Effector CD8-positive, alpha-beta T cell (primary cell): ENCODE measurements around the gene FAM25A.
"Not testable (repeated sequence)": the region's sequence is repeated elsewhere in the genome, so short reads cannot be mapped to it uniquely, and the experiment has no call there.

Experiments used
- DNase-seq: peaks from one replicate; lab custom pipeline; 2025; lab: John Stamatoyannopoulos, UW
- total RNA-seq, 4 experiments: gene quantifications; one replicate each; lab custom pipeline; 2026; lab: John Stamatoyannopoulos, UW

The FAM25A gene
- total RNA-seq: 0 reads per million in 4 experiments

DNA sequence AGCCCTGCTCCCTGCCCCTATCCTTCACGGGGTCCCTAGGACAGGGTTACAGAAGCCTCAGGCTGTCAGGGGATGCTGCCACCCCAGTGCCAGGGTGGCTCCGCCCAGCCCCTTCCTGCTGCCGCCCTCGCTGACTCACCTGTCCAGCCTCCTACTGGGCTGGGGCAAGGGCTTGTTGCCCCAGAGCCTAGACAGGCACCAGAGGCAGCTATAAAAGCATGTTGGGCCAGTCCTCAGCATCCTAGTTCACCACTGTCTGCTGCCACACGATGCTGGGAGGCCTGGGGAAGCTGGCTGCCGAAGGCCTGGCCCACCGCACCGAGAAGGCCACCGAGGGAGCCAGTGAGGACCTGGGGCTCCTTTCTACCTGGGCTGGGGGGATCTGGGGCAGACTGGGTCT lies at the start of gene FAM25A:
TSS of gene FAM25A (plus strand) at position 239 of the 400 bp plus-strand sequence. CDS start at position 270, 31 bp downstream.
- DNase-seq: not testable (repeated sequence)

DNA sequence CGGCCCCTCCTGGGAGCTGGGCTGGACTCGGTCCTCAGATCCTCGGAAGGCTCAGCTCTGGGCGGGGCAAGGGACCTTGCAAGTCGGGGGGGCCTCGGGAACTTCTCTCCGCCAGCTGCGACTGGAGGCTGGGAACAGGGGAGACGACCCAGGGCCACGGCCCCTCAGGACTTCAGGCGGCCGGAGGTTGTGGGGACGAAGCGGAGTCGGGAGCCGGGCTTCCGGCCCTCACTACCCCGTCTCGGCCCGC lies 49.2 kb upstream of the FAM25A start:
- DNase-seq: no peak

DNA sequence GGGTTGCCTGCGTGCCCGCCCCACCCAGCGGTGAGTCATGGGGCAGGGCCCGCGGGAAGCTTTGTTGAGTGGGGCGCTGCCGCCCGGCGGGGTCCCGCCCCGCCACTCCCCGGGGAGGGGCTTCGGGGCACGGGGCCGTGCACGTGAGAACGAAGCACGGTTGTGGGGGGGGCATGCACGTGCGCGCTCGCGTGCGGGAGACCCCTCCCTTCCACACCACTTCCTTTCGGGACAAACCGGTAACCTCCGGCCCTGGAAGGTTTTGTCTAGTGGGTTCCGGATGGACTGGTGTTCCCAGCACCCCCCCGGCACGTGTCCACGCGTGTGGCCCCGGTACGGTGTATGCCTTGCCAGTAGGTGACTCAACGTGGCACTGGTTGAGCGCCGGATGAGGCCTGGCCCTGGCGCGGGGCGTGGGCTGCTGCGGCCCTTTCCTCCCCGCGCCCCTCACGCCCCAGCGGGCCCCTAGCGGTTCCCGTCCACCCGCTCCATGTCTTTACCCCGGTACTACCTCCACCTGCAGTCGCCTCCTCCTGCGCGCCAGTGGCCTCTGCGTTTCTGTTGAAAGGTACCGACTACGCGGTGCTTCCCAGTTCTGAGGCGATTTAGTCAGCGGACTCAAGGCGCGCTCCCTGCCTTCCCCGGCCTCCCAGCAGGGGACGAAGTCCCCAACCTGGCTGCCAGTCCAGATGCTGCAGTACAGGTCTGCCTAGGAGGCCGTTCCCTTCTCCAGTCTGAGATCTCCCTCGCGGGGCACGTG lies 48.7 kb upstream of the FAM25A start:
- DNase-seq: peak; percentile 84

DNA sequence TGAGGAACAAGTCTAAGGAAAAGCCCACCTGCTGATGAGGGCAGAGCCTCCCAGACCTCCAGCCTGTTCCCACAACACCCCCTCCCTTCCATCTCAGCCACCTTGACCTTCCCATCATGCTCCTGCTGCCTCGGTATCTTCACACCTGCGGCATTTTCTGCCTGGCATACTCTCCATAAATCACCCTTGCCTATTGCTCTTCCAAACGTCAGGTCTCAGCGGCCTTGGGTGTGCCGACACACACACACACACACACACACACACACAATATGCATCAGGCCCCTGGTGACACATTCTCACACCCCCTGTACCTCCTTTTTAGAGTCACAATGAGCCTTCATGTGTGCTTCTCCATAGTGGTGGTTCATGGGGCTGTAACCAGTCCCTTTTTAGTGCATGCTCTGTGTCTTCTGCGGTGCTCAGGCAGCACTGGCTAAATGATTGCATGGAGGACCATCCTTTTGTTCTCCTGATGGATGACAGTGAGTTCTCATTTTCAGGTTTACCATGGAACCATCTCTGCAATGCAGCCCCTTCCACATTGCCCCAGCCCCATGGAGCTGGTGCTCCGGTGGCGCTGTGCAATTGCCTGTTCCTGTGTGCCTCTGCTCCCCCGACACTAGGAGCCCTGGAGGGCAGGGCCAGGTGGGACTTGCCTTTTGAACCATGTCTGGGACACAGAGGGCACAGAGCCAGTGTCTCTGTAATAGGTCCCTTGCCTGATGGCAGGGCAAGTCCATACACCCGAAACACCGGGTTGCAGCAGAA lies 47.3 kb upstream of the FAM25A start:
- no peak for DNase-seq

DNA sequence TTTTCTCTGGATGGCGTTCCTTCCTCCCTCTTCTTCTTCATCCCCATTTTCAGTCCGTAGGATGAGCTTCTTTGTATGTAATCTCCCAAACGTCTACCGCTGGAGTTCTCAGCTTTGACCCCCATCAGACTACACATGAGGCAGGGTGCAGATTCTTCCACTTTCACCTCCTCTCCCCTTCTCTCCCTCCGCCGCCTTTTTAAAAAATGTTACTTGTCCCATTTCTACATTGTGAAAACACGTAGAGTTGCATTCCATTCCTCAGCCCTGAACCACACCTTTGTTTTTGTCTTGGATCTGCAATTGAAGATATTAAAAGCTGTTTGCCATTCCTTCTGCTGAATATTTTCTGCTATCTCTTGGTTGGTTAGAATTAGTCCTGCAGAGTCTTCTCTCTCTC lies 45.6 kb upstream of the FAM25A start:
- DNase-seq: no peak

DNA sequence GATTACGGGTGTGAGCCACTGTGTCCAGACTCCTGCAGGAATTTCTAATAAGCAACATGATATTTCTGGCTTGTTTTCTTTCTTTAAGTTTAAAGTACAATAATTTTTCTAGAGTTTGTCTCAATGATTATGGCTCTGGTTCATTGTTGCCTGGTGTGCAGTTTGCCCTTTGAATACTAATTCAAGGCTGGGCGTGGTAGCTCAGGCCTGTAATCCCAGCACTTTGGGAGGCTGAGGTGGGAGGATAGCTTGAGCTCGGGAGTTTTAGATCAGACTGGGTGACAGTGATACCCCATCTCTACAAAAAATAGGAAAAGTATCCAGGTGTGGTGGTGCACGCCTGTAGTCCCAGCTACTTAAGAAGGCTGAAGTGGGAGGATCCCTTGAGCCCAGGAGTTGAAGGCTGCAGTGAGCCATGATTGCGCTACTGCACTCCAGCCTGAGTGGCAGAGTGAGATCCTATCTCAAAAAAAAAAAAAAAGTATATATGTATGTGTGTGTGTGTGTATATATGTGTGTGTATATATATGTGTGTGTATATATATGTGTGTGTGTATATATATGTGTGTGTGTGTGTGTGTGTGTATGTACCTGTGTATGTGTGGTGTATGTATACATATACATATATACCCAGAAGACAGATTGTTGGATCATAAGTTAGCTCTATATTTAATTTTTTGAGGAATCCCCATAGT lies 43.6 kb upstream of the FAM25A start:
- no peak for DNase-seq

DNA sequence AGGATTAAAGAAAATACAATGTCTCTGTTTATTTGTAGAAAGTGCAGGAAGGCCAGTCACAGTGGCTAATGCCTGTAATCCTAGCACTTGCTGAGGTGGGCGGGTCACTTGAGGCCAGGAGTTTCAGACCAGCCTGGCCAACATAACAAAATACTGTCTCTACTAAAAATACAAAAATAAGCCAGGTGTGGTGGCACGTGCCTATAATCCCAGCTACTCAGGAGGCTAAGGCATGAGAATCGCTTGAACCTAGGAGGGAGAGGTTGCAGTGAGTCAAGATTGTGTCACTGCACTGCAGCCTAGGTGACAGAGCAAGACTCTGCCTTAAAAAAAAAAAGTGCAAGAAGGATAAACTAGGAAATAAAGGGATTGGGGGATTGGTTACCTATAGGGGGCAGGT lies 41.6 kb upstream of the FAM25A start:
- DNase-seq: not testable (repeated sequence)

DNA sequence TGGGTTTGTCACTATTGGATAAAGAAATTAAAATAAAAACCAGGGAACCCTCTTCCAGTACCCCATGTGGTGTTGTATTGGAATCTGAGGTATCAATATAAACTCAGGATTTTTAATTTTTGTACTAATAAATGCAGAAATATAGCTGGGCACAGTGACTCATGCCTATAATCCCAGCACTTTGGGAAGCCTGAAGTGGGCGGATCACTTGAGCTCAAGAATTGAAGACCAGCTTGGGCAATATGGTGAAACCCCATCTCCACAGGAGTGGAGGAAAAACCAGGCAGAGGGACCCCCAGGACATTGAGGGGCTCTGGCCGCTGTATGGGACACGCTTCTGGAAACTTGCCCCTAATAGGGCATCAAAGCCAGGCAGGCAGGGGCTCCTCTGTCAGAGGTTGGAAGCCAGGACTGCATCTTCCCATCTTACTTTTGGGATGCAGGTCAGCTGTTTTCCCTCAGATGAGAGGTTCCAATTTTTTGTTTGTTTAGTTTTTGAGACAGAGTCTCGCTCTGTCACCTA lies 40.7 kb upstream of the FAM25A start:
- no peak for DNase-seq

DNA sequence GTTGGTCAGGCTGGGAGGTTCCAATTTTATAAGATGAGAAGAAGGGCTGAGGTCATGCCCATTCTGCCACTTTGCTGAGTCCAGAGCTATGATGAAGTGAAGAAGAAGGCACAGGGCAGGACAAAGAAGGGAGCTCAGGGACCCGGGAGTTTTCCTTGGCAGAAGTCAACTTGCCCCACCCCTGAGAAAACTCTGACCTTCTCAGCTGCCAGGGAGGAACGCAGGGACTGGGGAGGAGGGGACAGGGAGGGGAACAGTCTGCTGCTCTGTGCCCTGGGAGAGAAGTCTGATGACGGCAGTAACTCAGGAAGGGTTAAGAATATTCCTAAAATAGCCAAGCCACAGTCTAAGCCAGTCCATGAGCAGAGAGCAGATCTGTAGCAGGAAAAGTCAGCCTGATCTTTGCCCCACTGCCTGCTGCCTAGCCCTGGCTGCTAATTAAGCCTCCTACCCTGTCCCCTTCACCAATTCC lies 40.1 kb upstream of the FAM25A start:
- no peak for DNase-seq

DNA sequence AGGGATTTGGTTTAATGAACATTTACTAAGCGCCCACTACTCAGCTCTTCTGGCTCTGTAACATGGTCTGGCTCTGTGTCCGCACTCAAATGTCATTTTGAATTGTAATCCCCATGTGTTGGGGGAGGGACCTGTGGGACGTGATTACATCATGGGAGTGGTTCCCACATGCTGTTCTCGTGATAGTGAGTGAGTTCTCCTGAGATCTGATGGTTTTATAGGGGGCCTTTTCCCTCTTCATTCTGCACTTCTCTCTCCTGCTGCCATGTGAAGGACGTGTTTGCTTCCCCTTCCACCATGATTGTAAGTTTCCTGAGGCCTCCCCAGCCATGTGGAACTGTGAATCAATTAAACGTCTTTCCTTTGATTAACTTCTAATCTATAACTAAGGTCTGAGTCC lies 39.1 kb upstream of the FAM25A start:
- DNase-seq: not testable (repeated sequence)

DNA sequence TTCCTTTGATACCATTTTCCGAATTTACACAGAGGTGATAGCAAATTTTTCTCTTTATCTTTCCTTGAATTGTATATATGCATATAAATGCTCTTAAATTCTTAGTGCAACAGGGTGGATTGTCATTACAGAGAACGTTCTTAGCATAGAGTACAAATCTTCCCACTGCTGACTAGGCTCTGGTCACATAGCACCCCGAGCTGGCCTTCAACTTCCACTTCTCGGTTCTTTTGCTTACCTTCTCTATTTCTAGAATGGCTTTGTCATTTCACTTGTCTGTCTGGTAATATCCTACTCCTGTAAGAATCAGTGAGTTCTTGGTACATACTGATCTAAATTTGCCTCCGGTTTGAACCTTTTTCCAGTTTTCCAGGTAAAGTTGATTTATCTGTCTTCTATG lies 38.4 kb upstream of the FAM25A start:
- DNase-seq: no peak

DNA sequence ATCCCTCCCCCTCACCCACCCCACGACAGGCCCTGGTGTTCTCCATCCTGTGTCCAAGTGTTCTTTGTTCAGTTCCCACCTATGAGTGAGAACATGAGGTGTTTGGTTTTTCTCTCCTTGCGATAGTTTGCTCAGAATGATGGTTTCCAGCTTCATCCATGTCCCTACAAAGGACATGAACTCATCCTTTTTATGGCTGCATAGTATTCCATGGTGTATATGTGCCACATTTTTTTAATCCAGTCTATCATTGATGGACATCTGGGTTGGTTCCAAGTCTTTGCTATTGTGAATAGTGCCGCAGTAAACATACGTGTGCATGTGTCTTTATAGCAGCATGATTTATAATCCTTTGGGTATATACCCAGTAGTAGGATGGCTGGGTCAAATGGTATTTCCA lies 35.6 kb upstream of the FAM25A start:
- DNase-seq: not testable (repeated sequence)

DNA sequence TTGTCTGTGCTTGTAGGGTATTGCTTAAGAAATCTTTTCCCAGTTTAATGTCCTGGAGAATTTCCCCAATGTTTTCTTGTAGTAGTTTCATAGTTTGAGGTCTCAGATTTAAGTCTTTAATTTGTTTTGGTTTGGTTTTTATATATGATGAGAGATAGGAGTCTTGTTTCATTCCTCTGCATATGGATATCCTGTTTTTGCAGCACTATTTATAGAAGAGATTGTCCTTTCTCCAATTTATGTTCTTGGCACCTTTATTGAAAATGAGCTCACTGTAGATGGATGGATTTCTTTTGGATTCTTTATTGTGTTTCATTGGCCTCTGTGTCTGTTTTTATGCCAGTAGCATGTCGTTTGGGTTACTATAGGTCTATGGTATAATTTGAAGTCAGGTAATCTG lies 31.6 kb upstream of the FAM25A start:
- DNase-seq: no peak

DNA sequence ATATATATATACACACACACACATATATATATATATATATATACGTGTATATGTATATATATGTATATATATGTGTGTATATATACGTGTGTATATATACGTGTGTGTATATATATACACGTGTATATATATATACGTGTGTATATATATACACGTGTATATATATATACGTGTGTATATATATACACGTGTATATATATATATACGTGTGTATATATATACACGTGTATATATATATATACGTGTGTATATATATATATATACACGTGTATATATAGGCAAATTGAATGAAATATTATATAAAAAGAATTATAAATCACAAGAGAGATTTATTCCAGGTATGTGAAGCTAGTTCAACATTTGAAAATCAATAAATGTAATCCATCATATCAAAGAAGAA lies 28.7 kb upstream of the FAM25A start:
- DNase-seq: not testable (repeated sequence)

DNA sequence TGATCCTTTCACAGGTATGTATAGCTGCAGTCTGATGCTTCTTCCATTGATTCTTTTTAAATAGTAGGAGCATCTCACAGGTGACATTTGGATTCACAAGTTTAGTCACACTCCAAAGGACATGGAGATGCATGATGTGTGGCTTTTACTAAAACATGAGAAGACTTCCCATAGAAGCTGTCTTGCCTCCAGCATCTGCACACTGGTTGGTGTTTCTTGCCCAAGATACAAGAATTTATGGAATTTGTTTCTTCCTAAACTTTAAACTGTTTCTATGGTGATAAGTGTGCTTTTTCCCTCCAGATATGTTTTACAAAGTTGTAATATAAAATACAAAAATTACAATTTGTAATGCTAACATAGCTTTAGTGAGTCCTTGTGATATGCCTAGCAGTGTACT lies 27.6 kb upstream of the FAM25A start:
- no peak for DNase-seq

DNA sequence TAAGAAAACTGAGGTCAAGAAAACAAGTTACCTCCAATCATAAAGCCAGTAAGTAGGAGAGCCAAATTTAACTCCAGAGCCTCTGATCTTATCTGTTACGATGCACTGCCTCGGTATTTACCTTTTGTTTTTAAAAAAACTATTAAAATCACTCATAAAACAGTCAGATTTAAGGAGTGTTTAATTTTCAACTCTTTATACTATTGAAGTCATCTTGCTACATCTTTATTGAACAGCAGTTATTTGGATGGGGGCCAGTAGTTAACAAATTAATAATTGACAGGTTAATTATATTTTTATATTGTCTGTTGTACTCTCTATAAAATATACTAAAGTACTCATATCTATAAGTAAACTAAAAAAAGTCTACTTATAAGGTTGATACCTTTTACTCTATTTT lies 27.2 kb upstream of the FAM25A start:
- no peak for DNase-seq

DNA sequence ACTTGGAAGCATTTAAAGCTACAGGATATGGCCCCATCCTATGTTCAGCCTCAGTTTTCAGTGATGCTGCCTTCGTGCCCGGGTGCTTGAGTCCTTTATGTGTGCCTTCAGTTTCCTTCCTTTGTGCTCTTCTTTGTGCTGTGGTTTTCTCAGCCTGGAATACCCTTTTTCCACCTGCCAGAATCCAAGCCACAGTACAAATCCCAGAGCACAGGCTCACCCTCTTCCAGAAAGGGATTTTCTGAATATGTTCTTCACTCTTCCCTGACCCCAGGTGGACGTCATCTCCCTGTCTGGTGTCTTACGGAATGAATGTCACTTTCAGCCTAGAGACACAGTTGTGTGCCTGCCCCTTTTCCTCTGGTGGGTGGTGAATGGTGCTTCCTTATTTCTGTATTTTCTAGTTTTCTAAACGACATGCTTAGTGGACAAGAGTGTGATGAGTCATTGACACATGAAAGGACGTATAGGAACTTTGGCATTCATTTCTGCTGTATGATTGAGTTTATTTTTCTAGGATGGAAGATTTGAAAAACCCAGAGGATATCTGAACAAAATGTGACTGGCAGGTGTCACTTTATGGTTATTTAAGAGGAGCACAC lies 20.2 kb upstream of the FAM25A start:
- not testable (repeated sequence) for DNase-seq

DNA sequence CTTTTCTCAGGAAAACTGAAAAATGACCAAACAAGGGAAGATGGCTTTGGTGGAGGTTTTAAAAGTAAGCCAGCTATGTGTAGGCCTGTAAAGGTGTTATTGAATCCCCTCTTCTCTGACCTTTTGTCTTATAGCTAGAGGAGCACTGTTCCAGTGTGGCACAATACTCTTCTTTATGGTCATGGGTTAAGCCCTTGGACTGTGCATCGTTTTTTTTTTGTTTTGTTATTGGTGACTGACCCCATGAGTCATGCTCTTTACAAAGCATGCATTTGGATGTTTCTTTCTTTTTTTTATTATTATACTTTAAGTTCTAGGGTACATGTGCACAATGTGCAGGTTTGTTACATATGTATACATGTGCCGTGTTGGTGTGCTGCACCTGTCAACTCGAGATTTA lies 19.6 kb upstream of the FAM25A start:
- no peak for DNase-seq

DNA sequence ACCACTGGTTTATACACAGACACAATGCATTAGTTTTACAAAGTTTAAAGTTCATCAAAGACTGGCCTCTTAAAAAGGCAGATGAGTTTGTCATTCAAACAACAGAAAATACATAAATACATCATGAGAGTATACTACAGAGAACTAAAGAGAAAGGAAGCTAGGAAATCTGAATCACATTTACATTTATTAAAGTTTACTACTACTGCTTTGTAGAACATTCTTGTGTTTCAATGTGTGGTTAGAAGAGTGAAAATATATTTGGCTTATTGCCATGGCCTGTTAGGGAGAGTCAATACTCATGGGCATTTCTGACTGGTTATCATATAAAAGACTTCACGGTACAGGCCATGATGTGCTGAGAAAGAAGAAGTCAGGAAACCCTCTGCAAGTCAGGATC lies 13.0 kb upstream of the FAM25A start:
- DNase-seq: not testable (repeated sequence)

DNA sequence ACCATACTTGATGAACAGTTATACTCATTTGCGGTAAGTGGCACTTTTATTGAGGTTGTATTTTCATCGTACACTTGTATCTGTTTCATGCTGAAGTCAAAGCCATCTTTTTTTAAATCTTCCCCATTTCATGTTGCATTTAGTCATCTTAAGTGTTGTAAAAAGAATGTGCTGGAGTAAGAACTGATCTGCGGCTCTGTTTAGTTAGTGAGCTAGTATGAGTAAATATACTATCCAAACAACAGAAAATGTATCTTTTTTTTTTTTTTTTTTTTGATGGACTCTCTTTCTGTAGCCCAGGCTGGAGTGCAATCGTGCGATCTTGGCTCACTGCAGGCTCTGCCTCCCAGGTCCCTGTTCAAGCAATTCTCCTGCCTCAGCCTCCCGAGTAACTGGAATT lies 12.4 kb upstream of the FAM25A start:
- DNase-seq: not testable (repeated sequence)

DNA sequence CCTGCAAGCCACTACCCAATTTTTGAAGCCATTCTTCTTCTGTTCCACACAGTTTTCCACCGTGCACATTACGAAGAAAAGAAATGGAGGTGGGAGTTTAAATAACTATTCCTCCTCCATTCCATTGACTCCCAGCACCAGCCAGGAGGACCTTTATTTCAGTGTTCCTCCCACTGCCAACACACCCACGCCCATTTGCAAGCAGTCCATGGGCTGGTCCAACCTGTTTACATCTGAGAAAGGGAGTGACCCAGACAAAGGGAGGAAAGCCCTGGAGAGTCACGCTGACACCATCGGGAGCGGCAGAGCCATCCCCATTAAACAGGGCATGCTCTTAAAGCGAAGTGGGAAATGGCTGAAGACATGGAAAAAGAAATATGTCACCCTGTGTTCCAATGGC lies 11.8 kb upstream of the FAM25A start:
- not testable (repeated sequence) for DNase-seq

DNA sequence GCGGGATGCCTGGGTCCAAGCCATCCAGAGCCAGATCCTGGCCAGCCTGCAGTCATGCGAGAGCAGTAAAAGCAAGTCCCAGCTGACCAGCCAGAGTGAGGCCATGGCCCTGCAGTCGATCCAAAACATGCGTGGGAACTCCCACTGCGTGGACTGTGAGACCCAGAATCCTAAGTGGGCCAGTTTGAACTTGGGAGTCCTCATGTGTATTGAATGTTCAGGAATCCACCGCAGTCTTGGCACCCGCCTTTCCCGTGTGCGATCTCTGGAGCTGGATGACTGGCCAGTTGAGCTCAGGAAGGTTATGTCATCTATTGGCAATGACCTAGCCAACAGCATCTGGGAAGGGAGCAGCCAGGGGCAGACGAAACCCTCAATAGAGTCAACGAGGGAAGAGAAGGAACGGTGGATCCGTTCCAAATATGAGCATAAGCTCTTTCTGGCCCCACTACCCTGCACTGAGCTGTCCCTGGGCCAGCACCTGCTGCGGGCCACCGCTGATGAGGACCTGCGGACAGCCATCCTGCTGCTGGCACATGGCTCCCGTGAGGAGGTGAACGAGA lies 10.9 kb upstream of the FAM25A start:
- not testable (repeated sequence) for DNase-seq
